ENCODE data around the gene BTN1A1. TPM values are rescaled to one million over a fixed set of nuclear protein-coding genes. Genes with fewer than 3 reads are reported as not detected.

Gene BTN1A1
- total and polyA plus RNA-seq, 9 of the 15 experiments (the other 6 are each of a cell fraction or from before 2014, with no cell fraction given), result 0.01 to 0.15 (median 0.06) TPM; not detected in 4

DNA sequence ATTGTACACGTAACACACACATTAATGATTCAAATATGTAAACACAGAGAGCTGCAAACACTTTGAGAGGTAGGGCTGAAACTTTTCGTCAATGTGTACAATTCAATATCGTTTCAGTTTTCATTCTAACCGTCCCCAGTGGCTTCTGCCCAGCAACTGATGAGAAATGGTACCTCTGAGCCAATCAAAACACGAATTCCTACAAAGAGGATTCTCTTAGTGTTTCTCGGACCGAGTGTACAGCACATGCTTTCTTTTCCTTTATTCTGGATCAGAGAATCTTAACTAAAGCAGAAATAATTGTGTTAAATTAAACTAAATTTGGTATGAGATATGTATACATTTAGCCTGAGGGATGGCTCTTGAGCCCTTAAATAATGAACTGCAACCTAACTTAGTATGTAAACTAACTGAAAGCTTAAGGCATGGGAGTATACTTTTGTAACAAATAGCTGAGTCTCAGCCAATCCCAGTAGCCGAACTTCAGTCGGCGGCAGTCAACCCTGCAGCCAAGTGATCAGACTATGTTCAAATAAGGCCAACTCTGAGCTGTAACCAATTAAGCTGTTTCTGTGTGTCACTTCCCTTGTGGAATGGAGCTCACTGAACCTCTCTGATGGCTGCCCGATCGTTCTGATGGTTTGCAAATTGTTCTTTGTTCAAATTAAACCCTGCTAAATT, 26.2 kb upstream of the BTN1A1 start (continued):
- TF ChIP-seq, protein P1, sequence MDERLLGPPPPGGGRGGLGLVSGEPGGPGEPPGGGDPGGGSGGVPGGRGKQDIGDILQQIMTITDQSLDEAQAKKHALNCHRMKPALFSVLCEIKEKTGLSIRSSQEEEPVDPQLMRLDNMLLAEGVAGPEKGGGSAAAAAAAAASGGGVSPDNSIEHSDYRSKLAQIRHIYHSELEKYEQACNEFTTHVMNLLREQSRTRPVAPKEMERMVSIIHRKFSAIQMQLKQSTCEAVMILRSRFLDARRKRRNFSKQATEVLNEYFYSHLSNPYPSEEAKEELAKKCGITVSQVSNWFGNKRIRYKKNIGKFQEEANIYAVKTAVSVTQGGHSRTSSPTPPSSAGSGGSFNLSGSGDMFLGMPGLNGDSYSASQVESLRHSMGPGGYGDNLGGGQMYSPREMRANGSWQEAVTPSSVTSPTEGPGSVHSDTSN (CRISPR knock-in tag; IDR thresholded peaks at IDR 0.05; ENCODE audit: low read depth), result no peak
- TF ChIP-seq, protein P1 (tag; conservative IDR thresholded peaks at IDR 0.05; ENCODE audit: low read depth), result peak; percentile 45
- TF ChIP-seq FOXM1 (IDR thresholded peaks at IDR 0.05; ENCODE audit: low read depth), result peak; percentile 94
- TF ChIP-seq FOXM1 (CRISPR knock-in tag; IDR thresholded peaks at IDR 0.05; ENCODE audit: low read depth), result no peak; the same call in 1 of the 2 replicates
- no peak for TF ChIP-seq ZC3H4 (CRISPR knock-in tag; IDR thresholded peaks at IDR 0.05; ENCODE audit: borderline replicate concordance)
- TF ChIP-seq ZNF174 (CRISPR knock-in tag; IDR thresholded peaks at IDR 0.05), result no peak
- TF ChIP-seq SPI1 (IDR thresholded peaks at IDR 0.05; ENCODE audit: borderline replicate concordance, low read depth, low read length), result peak; percentile 42; the same call in 1 of the 2 replicates
- TF ChIP-seq BCOR (IDR thresholded peaks at IDR 0.05), result no peak
- TF ChIP-seq BRF2 (IDR thresholded peaks at IDR 0.05; ENCODE audit: borderline replicate concordance, insufficient read depth, insufficient read length), result no peak
- peak; percentile 41 for TF ChIP-seq TBP (optimal IDR thresholded peaks at IDR 0.05; ENCODE audit: low read depth, low read length)
- TF ChIP-seq, protein P2, sequence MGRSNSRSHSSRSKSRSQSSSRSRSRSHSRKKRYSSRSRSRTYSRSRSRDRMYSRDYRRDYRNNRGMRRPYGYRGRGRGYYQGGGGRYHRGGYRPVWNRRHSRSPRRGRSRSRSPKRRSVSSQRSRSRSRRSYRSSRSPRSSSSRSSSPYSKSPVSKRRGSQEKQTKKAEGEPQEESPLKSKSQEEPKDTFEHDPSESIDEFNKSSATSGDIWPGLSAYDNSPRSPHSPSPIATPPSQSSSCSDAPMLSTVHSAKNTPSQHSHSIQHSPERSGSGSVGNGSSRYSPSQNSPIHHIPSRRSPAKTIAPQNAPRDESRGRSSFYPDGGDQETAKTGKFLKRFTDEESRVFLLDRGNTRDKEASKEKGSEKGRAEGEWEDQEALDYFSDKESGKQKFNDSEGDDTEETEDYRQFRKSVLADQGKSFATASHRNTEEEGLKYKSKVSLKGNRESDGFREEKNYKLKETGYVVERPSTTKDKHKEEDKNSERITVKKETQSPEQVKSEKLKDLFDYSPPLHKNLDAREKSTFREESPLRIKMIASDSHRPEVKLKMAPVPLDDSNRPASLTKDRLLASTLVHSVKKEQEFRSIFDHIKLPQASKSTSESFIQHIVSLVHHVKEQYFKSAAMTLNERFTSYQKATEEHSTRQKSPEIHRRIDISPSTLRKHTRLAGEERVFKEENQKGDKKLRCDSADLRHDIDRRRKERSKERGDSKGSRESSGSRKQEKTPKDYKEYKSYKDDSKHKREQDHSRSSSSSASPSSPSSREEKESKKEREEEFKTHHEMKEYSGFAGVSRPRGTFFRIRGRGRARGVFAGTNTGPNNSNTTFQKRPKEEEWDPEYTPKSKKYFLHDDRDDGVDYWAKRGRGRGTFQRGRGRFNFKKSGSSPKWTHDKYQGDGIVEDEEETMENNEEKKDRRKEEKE (IDR thresholded peaks at IDR 0.05; ENCODE audit: borderline replicate concordance in 1 of 2, control insufficient read depth in 1 of 2, low read depth in 2 of 2, low read length in 1 of 2), result no peak
- TF ChIP-seq ZNF175 (CRISPR knock-in tag; IDR thresholded peaks at IDR 0.05; ENCODE audit: low read depth), result peak; percentile 85; the same call in 1 of the 2 replicates
- TF ChIP-seq WHSC1 (IDR thresholded peaks at IDR 0.05; ENCODE audit: low read length), result no peak
- no peak; the same call in 1 of the 2 replicates for TF ChIP-seq CREB3L1 (IDR thresholded peaks at IDR 0.05; ENCODE audit: borderline replicate concordance, low read depth)
- no peak for TF ChIP-seq BDP1 (IDR thresholded peaks at IDR 0.05; ENCODE audit: insufficient read depth, insufficient read length)
- no peak for TF ChIP-seq ZNF212 (CRISPR knock-in tag; IDR thresholded peaks at IDR 0.05)
- TF ChIP-seq FOXA3 (CRISPR knock-in tag; conservative IDR thresholded peaks at IDR 0.05 in 1 of 2, IDR thresholded peaks at IDR 0.05 in 1 of 2), result peak in 1 of 2 experiments; percentile 47; a peak in 2 of 4 replicates
